HepG2 (cell line): ENCODE results near the gene IL18R1.

Source experiments
- ATF5 ChIP-seq: sonication (generic); formaldehyde crosslinking; IDR thresholded peaks from 2 replicates; pipeline ENCODE4 v1.4.0; 2020; ENCODE audit warnings: mild to moderate bottlenecking, low read depth, missing genetic modification reagents
- DPF2 ChIP-seq: sonication (generic); formaldehyde crosslinking; IDR thresholded peaks from 2 replicates; pipeline ENCODE4 v1.4.0; 2020; ENCODE audit warnings: mild to moderate bottlenecking, low read depth, missing genetic modification reagents, borderline replicate concordance
- ESRRA ChIP-seq: sonication (generic); formaldehyde crosslinking; IDR thresholded peaks from 2 replicates; pipeline ENCODE4 v1.5.1; 2020; ENCODE audit warnings: mild to moderate bottlenecking, low read depth, missing genetic modification reagents
- KLF6 ChIP-seq: IDR thresholded peaks from 2 replicates; pipeline ENCODE4 v1.8.0; 2016; ENCODE audit warnings: missing biosample characterization, missing genetic modification reagents
- MTA3 ChIP-seq: sonication (generic); formaldehyde crosslinking; IDR thresholded peaks from 2 replicates; pipeline ENCODE4 v1.4.0; 2020; ENCODE audit warnings: missing genetic modification reagents
- PAX8 ChIP-seq: sonication (generic); formaldehyde crosslinking; IDR thresholded peaks from 2 replicates; pipeline ENCODE4 v1.8.0; 2022; ENCODE audit warnings: mild to moderate bottlenecking, missing genetic modification reagents, borderline replicate concordance
- PRDM10 ChIP-seq: sonication (generic); formaldehyde crosslinking; IDR thresholded peaks from 2 replicates; pipeline ENCODE4 v1.4.0; 2020; ENCODE audit warnings: low read depth, missing genetic modification reagents
- PTBP1 ChIP-seq: fragments of 200-400 bp; formaldehyde crosslinking; IDR thresholded peaks from 2 replicates; pipeline ENCODE4 v1.6.1; 2018; ENCODE audit warnings: low read length, low read depth; ENCODE audit not compliant: poor library complexity, severe bottlenecking
- SAFB2 ChIP-seq: sonication (generic); formaldehyde crosslinking; IDR thresholded peaks from 2 replicates; pipeline ENCODE4 v1.5.1; 2020; ENCODE audit warnings: missing genetic modification reagents, low read depth, mild to moderate bottlenecking, borderline replicate concordance
- TCF12 ChIP-seq, 2 experiments: fragments of 450-650 bp in 1 of 2; sonication (generic) in 1 of 2; formaldehyde crosslinking in 1 of 2; IDR thresholded peaks; 2 replicates each; pipeline versions ENCODE4 v1.6.1 to v1.8.0; 2017 to 2022; ENCODE audit warnings: antibody characterized with exemption in 1 of 2, mild to moderate bottlenecking in 1 of 2, missing genetic modification reagents in 1 of 2, moderate library complexity in 1 of 2
- ZNF513 ChIP-seq: sonication (generic); formaldehyde crosslinking; conservative IDR thresholded peaks from 2 replicates; pipeline ENCODE4 v1.5.0; 2020; ENCODE audit warnings: missing genetic modification reagents
- ZNF747 ChIP-seq: sonication (generic); formaldehyde crosslinking; IDR thresholded peaks from 2 replicates; pipeline ENCODE4 v1.8.1; 2023; ENCODE audit warnings: missing genetic modification reagents, mild to moderate bottlenecking, borderline replicate concordance

- TF ChIP-seq PAX8 (CRISPR knock-in tag) (no peak), TCF12 (IDR thresholded peaks at IDR 0.05) (no peak), TCF12 (CRISPR knock-in tag; IDR thresholded peaks at IDR 0.05) (no peak), KLF6 (CRISPR knock-in tag) (no peak), PRDM10 (CRISPR knock-in tag) (no peak), ZNF747 (CRISPR knock-in tag) (no peak), ZNF513 (CRISPR knock-in tag) (no peak), ESRRA (CRISPR knock-in tag) (no peak), DPF2 (CRISPR knock-in tag) (no peak), MTA3 (CRISPR knock-in tag) (no peak), SAFB2 (CRISPR knock-in tag) (no peak), ATF5 (CRISPR knock-in tag) (no peak), PTBP1 (no peak)
Observed at GRCh38 chr2:102334486-102334885, 21.1 kb upstream of the IL18R1 start.
